HepG2 (cell line): Measurements from ENCODE around the gene ATG16L1. TPM values are rescaled to one million over a fixed set of nuclear protein-coding genes. Genes with fewer than 3 reads are reported as not detected.

ENCODE experiments used
- ARHGAP35 ChIP-seq: sonication (generic); formaldehyde crosslinking; IDR thresholded peaks from 2 replicates; pipeline ENCODE4 v1.9.0; 2022; ENCODE audit warnings: mild to moderate bottlenecking, inconsistent platforms, moderate library complexity, missing genetic modification reagents, borderline replicate concordance
- ARID2 ChIP-seq: sonication (generic); formaldehyde crosslinking; IDR thresholded peaks from 2 replicates; pipeline ENCODE4 v1.8.1; 2022; ENCODE audit warnings: mild to moderate bottlenecking, missing genetic modification reagents, borderline replicate concordance
- FOXK2 ChIP-seq: fragments of 450-650 bp; IDR thresholded peaks from 2 replicates; pipeline ENCODE4 v1.6.1; 2016
- GLI4 ChIP-seq: sonication (generic); formaldehyde crosslinking; IDR thresholded peaks from 2 replicates; pipeline ENCODE4 v1.5.1; 2020; ENCODE audit warnings: missing genetic modification reagents, mild to moderate bottlenecking, moderate library complexity, borderline replicate concordance
- IKZF1 ChIP-seq: fragments of 450-650 bp; IDR thresholded peaks from 2 replicates; pipeline ENCODE4 v1.7.1; 2016
- MED8 ChIP-seq: sonication (generic); formaldehyde crosslinking; IDR thresholded peaks from 2 replicates; pipeline ENCODE4 v1.8.1; 2023; ENCODE audit warnings: mild to moderate bottlenecking, missing genetic modification reagents; ENCODE audit not compliant: insufficient replicate concordance
- MIER2 ChIP-seq: IDR thresholded peaks from 2 replicates; pipeline ENCODE4 v1.6.1; 2016; ENCODE audit warnings: missing biosample characterization, missing genetic modification reagents
- PPARG ChIP-seq: conservative IDR thresholded peaks from 2 replicates; pipeline ENCODE4 v1.6.1; 2016; ENCODE audit warnings: missing biosample characterization, missing genetic modification reagents
- RFX3 ChIP-seq: IDR thresholded peaks from 2 replicates; pipeline ENCODE4 v1.6.1; 2016; ENCODE audit warnings: missing biosample characterization, missing genetic modification reagents
- SNRNP70 ChIP-seq: fragments of 200-400 bp; formaldehyde crosslinking; IDR thresholded peaks from 2 replicates; pipeline ENCODE4 v1.6.1; 2017; ENCODE audit warnings: mild to moderate bottlenecking, low read depth, low read length, moderate library complexity
- ZFAT ChIP-seq: sonication (generic); formaldehyde crosslinking; conservative IDR thresholded peaks from 2 replicates; pipeline ENCODE4 v1.8.1; 2023; ENCODE audit warnings: missing genetic modification reagents, inconsistent platforms
- ZNF790 ChIP-seq: sonication (generic); formaldehyde crosslinking; IDR thresholded peaks from 2 replicates; pipeline ENCODE4 v1.8.0; 2022; ENCODE audit warnings: missing genetic modification reagents, mild to moderate bottlenecking, borderline replicate concordance
- polyA plus RNA-seq, 8 experiments: library from polyadenylated mRNA; depleted of rRNA in 3 of 8; stranded (reverse) in 7 of 8; unstranded in 1 of 8; fragments of >200 nt; fragmentation: Illumina TruSeq in 4 of 8; extraction: Trizol in 4 of 8; gene quantifications; 2 replicates each; pipeline versions ENCODE4 v1.2.1 to v1.2.3, GENCODE V29; 2011 to 2016; ENCODE audit warnings: low read depth in 4 of 8, missing spikeins in 1 of 8, mixed read lengths in 1 of 8; ENCODE audit not compliant: insufficient read depth in 1 of 8
- total RNA-seq, 5 experiments: library from RNA; depleted of rRNA; stranded (reverse); fragments of >200 nt; fragmentation: Illumina TruSeq; extraction: Trizol; gene quantifications; 2 replicates each; pipeline ENCODE4 v1.2.3, GENCODE V29; 2016; ENCODE audit warnings: low read depth in 1 of 5
- TF ChIP-seq, protein P1 (sequence below): sonication (generic); formaldehyde crosslinking; IDR thresholded peaks from 2 replicates; pipeline ENCODE4 v1.8.0; 2022; ENCODE audit warnings: mild to moderate bottlenecking, missing genetic modification reagents; ENCODE audit not compliant: insufficient replicate concordance
- TF ChIP-seq, protein P2 (sequence below), 2 experiments: sonication (generic) in 1 of 2; formaldehyde crosslinking in 1 of 2; IDR thresholded peaks; 2 replicates each; pipeline versions ENCODE4 v1.4.0 to v1.6.1; 2018 to 2020; ENCODE audit warnings: missing genetic modification reagents in 2 of 2, borderline replicate concordance in 1 of 2, low read depth in 1 of 2, mild to moderate bottlenecking in 1 of 2, missing biosample characterization in 1 of 2
- TF ChIP-seq, protein P3 (sequence below): sonication (generic); formaldehyde crosslinking; IDR thresholded peaks from 2 replicates; pipeline ENCODE4; 2020; ENCODE audit warnings: missing genetic modification reagents, mild to moderate bottlenecking, borderline replicate concordance
- TF ChIP-seq, protein P4 (sequence below): IDR thresholded peaks from 2 replicates; pipeline ENCODE4 v1.6.1; 2016; ENCODE audit warnings: low read depth, control low read depth
- TF ChIP-seq, protein P5 (sequence below): sonication (generic); formaldehyde crosslinking; IDR thresholded peaks from 2 replicates; pipeline ENCODE4 v1.4.0; 2020; ENCODE audit warnings: missing genetic modification reagents, borderline replicate concordance

Gene ATG16L1
- total and polyA plus RNA-seq, 2 of the 13 experiments (the other 11 are each of a cell fraction or from before 2014, with no cell fraction given) = 26.0 to 51.7 TPM

DNA sequence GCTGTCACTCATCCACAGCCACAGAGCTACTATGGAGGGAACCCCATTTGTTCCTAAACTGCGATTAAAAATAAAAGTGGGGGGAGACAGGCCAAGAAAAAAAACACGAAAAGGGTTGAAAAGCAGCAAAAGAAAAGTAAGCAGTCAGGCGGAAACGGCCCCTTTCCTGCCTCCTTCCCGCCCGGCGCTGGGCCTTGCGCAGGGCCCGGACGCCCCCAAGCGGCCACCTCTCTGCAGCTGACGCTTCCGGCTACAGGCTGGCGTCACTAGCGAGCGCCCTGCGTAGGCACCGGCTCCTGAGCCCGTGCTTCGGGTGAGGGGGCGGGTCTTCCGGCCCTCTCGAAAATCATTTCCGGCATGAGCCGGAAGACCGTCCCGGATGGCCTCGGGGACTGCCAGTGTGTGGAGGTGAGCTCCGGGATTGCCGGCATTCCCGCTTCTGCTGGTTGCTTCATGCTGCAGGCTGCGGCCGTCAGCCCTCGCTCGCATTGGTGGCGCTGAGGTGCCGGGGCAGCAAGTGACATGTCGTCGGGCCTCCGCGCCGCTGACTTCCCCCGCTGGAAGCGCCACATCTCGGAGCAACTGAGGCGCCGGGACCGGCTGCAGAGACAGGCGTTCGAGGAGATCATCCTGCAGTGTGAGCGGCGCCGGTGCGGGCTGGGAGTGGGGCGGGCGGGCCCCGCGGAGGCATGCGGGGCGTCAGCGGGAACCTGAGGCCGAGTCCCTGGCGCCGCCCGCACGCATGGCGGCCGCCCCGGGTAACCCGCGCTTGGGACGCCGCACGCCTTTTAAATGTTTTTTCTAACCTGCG lies at the start of gene ATG16L1 (continued):
- TF ChIP-seq SNRNP70 (no peak), IKZF1 (no peak), MED8 (CRISPR knock-in tag) (peak; percentile 71), GLI4 (CRISPR knock-in tag) (no peak; the same call in 1 of the 2 replicates), ARHGAP35 (CRISPR knock-in tag) (0 out of 2 replicates have a peak, but pooled peaks have one; percentile 72), RFX3 (CRISPR knock-in tag) (peak; percentile 32; the same call in 1 of the 2 replicates), PPARG (peak; percentile 78), ARID2 (CRISPR knock-in tag) (0 out of 2 replicates have a peak, but pooled peaks have one; percentile 68), FOXK2 (peak; percentile 91), ZNF790 (CRISPR knock-in tag) (no peak), ZFAT (CRISPR knock-in tag) (no peak), MIER2 (peak; percentile 85; the same call in 1 of the 2 replicates)
- TF ChIP-seq, protein P1, sequence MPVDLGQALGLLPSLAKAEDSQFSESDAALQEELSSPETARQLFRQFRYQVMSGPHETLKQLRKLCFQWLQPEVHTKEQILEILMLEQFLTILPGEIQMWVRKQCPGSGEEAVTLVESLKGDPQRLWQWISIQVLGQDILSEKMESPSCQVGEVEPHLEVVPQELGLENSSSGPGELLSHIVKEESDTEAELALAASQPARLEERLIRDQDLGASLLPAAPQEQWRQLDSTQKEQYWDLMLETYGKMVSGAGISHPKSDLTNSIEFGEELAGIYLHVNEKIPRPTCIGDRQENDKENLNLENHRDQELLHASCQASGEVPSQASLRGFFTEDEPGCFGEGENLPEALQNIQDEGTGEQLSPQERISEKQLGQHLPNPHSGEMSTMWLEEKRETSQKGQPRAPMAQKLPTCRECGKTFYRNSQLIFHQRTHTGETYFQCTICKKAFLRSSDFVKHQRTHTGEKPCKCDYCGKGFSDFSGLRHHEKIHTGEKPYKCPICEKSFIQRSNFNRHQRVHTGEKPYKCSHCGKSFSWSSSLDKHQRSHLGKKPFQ = peak; percentile 54
- TF ChIP-seq, protein P2, sequence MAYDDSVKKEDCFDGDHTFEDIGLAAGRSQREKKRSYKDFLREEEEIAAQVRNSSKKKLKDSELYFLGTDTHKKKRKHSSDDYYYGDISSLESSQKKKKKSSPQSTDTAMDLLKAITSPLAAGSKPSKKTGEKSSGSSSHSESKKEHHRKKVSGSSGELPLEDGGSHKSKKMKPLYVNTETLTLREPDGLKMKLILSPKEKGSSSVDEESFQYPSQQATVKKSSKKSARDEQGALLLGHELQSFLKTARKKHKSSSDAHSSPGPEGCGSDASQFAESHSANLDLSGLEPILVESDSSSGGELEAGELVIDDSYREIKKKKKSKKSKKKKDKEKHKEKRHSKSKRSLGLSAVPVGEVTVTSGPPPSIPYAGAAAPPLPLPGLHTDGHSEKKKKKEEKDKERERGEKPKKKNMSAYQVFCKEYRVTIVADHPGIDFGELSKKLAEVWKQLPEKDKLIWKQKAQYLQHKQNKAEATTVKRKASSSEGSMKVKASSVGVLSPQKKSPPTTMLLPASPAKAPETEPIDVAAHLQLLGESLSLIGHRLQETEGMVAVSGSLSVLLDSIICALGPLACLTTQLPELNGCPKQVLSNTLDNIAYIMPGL (CRISPR knock-in tag; IDR thresholded peaks at IDR 0.05; ENCODE audit: borderline replicate concordance in 1 of 2, low read depth in 1 of 2) = peak; percentile 94 to 95
- TF ChIP-seq, protein P3, sequence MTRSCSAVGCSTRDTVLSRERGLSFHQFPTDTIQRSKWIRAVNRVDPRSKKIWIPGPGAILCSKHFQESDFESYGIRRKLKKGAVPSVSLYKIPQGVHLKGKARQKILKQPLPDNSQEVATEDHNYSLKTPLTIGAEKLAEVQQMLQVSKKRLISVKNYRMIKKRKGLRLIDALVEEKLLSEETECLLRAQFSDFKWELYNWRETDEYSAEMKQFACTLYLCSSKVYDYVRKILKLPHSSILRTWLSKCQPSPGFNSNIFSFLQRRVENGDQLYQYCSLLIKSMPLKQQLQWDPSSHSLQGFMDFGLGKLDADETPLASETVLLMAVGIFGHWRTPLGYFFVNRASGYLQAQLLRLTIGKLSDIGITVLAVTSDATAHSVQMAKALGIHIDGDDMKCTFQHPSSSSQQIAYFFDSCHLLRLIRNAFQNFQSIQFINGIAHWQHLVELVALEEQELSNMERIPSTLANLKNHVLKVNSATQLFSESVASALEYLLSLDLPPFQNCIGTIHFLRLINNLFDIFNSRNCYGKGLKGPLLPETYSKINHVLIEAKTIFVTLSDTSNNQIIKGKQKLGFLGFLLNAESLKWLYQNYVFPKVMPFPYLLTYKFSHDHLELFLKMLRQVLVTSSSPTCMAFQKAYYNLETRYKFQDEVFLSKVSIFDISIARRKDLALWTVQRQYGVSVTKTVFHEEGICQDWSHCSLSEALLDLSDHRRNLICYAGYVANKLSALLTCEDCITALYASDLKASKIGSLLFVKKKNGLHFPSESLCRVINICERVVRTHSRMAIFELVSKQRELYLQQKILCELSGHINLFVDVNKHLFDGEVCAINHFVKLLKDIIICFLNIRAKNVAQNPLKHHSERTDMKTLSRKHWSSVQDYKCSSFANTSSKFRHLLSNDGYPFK (CRISPR knock-in tag) = peak; percentile 96
- TF ChIP-seq, protein P4, sequence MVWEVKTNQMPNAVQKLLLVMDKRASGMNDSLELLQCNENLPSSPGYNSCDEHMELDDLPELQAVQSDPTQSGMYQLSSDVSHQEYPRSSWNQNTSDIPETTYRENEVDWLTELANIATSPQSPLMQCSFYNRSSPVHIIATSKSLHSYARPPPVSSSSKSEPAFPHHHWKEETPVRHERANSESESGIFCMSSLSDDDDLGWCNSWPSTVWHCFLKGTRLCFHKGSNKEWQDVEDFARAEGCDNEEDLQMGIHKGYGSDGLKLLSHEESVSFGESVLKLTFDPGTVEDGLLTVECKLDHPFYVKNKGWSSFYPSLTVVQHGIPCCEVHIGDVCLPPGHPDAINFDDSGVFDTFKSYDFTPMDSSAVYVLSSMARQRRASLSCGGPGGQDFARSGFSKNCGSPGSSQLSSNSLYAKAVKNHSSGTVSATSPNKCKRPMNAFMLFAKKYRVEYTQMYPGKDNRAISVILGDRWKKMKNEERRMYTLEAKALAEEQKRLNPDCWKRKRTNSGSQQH (CRISPR knock-in tag) = peak; percentile 94
- TF ChIP-seq, protein P5, sequence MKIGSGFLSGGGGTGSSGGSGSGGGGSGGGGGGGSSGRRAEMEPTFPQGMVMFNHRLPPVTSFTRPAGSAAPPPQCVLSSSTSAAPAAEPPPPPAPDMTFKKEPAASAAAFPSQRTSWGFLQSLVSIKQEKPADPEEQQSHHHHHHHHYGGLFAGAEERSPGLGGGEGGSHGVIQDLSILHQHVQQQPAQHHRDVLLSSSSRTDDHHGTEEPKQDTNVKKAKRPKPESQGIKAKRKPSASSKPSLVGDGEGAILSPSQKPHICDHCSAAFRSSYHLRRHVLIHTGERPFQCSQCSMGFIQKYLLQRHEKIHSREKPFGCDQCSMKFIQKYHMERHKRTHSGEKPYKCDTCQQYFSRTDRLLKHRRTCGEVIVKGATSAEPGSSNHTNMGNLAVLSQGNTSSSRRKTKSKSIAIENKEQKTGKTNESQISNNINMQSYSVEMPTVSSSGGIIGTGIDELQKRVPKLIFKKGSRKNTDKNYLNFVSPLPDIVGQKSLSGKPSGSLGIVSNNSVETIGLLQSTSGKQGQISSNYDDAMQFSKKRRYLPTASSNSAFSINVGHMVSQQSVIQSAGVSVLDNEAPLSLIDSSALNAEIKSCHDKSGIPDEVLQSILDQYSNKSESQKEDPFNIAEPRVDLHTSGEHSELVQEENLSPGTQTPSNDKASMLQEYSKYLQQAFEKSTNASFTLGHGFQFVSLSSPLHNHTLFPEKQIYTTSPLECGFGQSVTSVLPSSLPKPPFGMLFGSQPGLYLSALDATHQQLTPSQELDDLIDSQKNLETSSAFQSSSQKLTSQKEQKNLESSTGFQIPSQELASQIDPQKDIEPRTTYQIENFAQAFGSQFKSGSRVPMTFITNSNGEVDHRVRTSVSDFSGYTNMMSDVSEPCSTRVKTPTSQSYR (CRISPR knock-in tag) = peak; percentile 43; the same call in 1 of the 2 replicates
